K562 (cell line): Measurements from ENCODE around the gene SLC25A18. TPM values are rescaled to one million over a fixed set of nuclear protein-coding genes. Genes with fewer than 3 reads are reported as not detected.
A peak's percentile ranks its signal among the peaks of the same experiment; 100 is the strongest.

Source experiments
- ARHGAP35 ChIP-seq: fragments of 450-650 bp; IDR thresholded peaks from 2 replicates; pipeline ENCODE4 v1.6.1; 2018; ENCODE audit not compliant: partially characterized antibody
- CCAR2 ChIP-seq: fragments of 200-400 bp; formaldehyde crosslinking; IDR thresholded peaks from 2 replicates; pipeline ENCODE4 v1.6.1; 2017; ENCODE audit warnings: mild to moderate bottlenecking, low read depth, low read length
- CXXC5 ChIP-seq: fragments of 250-450 bp; sonication (Bioruptor Pico); IDR thresholded peaks from 2 replicates; pipeline ENCODE4 v1.8.0; 2022; ENCODE audit warnings: inconsistent platforms, mild to moderate bottlenecking, moderate library complexity
- MYNN ChIP-seq, 2 experiments: sonication (generic); formaldehyde crosslinking in 1 of 2; IDR thresholded peaks; 2 replicates each; pipeline versions ENCODE4 v1.5.0 to v1.6.1; 2016 to 2020; ENCODE audit warnings: antibody characterized with exemption in 1 of 2, missing genetic modification reagents in 1 of 2
- NONO ChIP-seq, 2 experiments: fragments of 200-400 bp in 1 of 2; fragments of 450-650 bp in 1 of 2; formaldehyde crosslinking in 1 of 2; IDR thresholded peaks; 2 replicates each; pipeline ENCODE4 v1.6.1; 2017; ENCODE audit warnings: low read depth in 2 of 2, mild to moderate bottlenecking in 2 of 2, moderate library complexity in 2 of 2, low read length in 1 of 2
- SMARCA4 ChIP-seq: fragments of 450-650 bp; IDR thresholded peaks from 2 replicates; pipeline ENCODE4 v1.6.1; 2016
- SP1 ChIP-seq: sonication (generic); formaldehyde crosslinking; IDR thresholded peaks from 2 replicates; pipeline ENCODE4 v1.8.1; 2022; ENCODE audit warnings: mild to moderate bottlenecking, missing genetic modification reagents
- TBL1XR1 ChIP-seq, 2 experiments: IDR thresholded peaks; 2 replicates each; pipeline ENCODE4 v1.6.1; 2012; ENCODE audit warnings: improper control_type of control experiment in 2 of 2, low read length in 2 of 2, mild to moderate bottlenecking in 1 of 2
- TCF7L2 ChIP-seq: fragments of 150-350 bp; IDR thresholded peaks from 2 replicates; pipeline ENCODE4 v1.6.1; 2016; ENCODE audit warnings: low read depth, mild to moderate bottlenecking, low read length, moderate library complexity
- TEAD1 ChIP-seq, 2 experiments: fragments of 450-650 bp in 1 of 2; sonication (generic) in 1 of 2; formaldehyde crosslinking; IDR thresholded peaks; 2 replicates each; pipeline versions ENCODE4 v1.4.0 to v1.8.0; 2020 to 2022; ENCODE audit warnings: mild to moderate bottlenecking in 2 of 2, missing genetic modification reagents in 1 of 2
- TRIM28 ChIP-seq: fragments of 450-650 bp; IDR thresholded peaks from 2 replicates; pipeline ENCODE4 v1.6.1; 2017
- TSC22D4 ChIP-seq: fragments of 450-650 bp; IDR thresholded peaks from 2 replicates; pipeline ENCODE4 v1.6.1; 2016; ENCODE audit warnings: missing genetic modification characterization, missing biosample characterization, control low read depth
- ZEB2 ChIP-seq: fragments of 450-650 bp; IDR thresholded peaks from 2 replicates; pipeline ENCODE4 v1.6.1; 2016
- ZNF12 ChIP-seq: sonication (generic); formaldehyde crosslinking; IDR thresholded peaks from 2 replicates; pipeline ENCODE4 v1.4.0; 2020; ENCODE audit warnings: mild to moderate bottlenecking, missing genetic modification reagents
- ZNF165 ChIP-seq: fragments of 250-450 bp; sonication (Bioruptor Pico); IDR thresholded peaks from 2 replicates; pipeline ENCODE4 v1.4.0; 2020; ENCODE audit warnings: borderline replicate concordance
- ZNF3 ChIP-seq: fragments of 250-450 bp; sonication (Bioruptor Pico); IDR thresholded peaks from 2 replicates; pipeline ENCODE4 v1.5.0; 2021; ENCODE audit warnings: mild to moderate bottlenecking, moderate library complexity
- polyA plus RNA-seq, 8 experiments: library from polyadenylated mRNA; depleted of rRNA in 4 of 8; stranded (reverse) in 5 of 8; unstranded in 3 of 8; fragments of >200 nt; fragmentation: Nextera tagmentation in 2 of 8; fragmentation: Illumina TruSeq in 1 of 8; extraction: Ambion mirVana in 2 of 8; extraction: Trizol in 1 of 8; gene quantifications; 2 replicates each; pipeline versions ENCODE4 v1.2.1 to v1.2.3, GENCODE V29; 2011 to 2014; ENCODE audit warnings: inconsistent platforms in 1 of 8, missing spikeins in 1 of 8
- total RNA-seq, 7 experiments: library from RNA; depleted of rRNA in 6 of 7; stranded (reverse); fragments of >200 nt in 6 of 7; fragmentation: Illumina TruSeq in 2 of 7; extraction: Trizol in 2 of 7; gene quantifications; 2 replicates each; pipeline versions ENCODE4 v1.2.1 to v1.2.3, GENCODE V29; 2011 to 2021; ENCODE audit warnings: low replicate concordance in 1 of 7
- TF ChIP-seq, protein P1 (sequence below), 2 experiments: fragments of 450-650 bp in 1 of 2; sonication (generic) in 1 of 2; formaldehyde crosslinking; conservative IDR thresholded peaks; 2 replicates each; pipeline versions ENCODE4 v1.4.0 to v1.8.1; 2020 to 2022; ENCODE audit warnings: mild to moderate bottlenecking in 1 of 2, missing genetic modification reagents in 1 of 2
- TF ChIP-seq, protein P2 (sequence below): fragments of 450-650 bp; IDR thresholded peaks from 2 replicates; pipeline ENCODE4 v1.6.1; 2016; ENCODE audit warnings: low read depth
- TF ChIP-seq, protein P3 (sequence below): IDR thresholded peaks from 2 replicates; pipeline ENCODE4 v1.6.1; 2014; ENCODE audit warnings: antibody characterized with exemption

The SLC25A18 gene
- total and polyA plus RNA-seq, 9 of the 15 experiments (the other 6 are each of a cell fraction or from before 2014, with no cell fraction given) = 0.04 TPM; not detected in 8

DNA sequence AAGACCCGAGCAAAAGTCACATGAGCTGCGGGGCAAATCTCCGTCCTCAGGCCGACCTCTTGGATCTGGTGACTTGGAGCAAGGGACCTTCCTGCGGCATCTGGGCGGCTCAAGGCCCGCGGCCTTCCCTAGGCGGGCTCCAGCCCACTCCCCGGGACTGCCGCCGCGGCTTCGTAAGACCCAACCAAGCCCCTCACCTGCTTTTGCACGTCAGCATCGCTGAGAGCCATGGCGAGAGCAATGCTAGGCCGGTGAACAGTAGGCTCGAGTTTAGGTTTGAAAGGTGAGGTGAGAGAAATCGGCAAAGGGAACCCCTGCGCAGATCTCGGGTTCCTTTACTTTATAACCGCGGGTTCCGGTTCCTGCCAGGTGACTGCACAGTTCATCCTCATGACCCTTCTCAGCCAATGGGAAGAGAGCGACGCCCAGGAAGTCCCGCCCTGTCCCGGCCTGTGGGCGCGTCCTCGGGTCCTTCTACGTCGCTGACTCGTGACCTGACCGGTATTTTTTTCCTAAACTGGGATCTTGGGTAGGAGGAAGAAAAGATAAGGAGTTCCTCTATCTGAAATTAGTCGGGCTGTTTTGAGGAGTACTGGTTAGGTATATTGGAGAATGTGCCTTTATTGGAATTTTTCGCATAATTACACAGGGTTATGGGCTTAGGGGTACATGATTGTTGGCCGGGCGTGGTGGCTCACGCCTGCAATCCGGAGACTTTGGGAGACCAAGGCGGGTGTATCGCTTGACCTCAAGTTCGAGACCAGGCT, 65.3 kb downstream of the SLC25A18 start, which contains the start of gene ATP6V1E1 (continued):
- TF ChIP-seq SMARCA4 = peak; percentile 62; the same call in 1 of the 2 replicates
- TF ChIP-seq ZNF165 (CRISPR knock-in tag) = no peak
- no peak for TF ChIP-seq ZNF3
- peak in 1 of 2 experiments; percentile 44; a peak in 1 of 4 replicates for TF ChIP-seq TEAD1 (CRISPR knock-in tag; IDR thresholded peaks at IDR 0.05)
- TF ChIP-seq TSC22D4 = no peak
- peak; percentile 8 for TF ChIP-seq ARHGAP35
- no peak for TF ChIP-seq TCF7L2
- TF ChIP-seq, protein P1, sequence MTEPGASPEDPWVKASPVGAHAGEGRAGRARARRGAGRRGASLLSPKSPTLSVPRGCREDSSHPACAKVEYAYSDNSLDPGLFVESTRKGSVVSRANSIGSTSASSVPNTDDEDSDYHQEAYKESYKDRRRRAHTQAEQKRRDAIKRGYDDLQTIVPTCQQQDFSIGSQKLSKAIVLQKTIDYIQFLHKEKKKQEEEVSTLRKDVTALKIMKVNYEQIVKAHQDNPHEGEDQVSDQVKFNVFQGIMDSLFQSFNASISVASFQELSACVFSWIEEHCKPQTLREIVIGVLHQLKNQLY (CRISPR knock-in tag; conservative IDR thresholded peaks at IDR 0.05) = no peak
- TF ChIP-seq CCAR2 = no peak
- TF ChIP-seq TRIM28 = no peak
- TF ChIP-seq ZEB2 = no peak
- TF ChIP-seq, protein P2, sequence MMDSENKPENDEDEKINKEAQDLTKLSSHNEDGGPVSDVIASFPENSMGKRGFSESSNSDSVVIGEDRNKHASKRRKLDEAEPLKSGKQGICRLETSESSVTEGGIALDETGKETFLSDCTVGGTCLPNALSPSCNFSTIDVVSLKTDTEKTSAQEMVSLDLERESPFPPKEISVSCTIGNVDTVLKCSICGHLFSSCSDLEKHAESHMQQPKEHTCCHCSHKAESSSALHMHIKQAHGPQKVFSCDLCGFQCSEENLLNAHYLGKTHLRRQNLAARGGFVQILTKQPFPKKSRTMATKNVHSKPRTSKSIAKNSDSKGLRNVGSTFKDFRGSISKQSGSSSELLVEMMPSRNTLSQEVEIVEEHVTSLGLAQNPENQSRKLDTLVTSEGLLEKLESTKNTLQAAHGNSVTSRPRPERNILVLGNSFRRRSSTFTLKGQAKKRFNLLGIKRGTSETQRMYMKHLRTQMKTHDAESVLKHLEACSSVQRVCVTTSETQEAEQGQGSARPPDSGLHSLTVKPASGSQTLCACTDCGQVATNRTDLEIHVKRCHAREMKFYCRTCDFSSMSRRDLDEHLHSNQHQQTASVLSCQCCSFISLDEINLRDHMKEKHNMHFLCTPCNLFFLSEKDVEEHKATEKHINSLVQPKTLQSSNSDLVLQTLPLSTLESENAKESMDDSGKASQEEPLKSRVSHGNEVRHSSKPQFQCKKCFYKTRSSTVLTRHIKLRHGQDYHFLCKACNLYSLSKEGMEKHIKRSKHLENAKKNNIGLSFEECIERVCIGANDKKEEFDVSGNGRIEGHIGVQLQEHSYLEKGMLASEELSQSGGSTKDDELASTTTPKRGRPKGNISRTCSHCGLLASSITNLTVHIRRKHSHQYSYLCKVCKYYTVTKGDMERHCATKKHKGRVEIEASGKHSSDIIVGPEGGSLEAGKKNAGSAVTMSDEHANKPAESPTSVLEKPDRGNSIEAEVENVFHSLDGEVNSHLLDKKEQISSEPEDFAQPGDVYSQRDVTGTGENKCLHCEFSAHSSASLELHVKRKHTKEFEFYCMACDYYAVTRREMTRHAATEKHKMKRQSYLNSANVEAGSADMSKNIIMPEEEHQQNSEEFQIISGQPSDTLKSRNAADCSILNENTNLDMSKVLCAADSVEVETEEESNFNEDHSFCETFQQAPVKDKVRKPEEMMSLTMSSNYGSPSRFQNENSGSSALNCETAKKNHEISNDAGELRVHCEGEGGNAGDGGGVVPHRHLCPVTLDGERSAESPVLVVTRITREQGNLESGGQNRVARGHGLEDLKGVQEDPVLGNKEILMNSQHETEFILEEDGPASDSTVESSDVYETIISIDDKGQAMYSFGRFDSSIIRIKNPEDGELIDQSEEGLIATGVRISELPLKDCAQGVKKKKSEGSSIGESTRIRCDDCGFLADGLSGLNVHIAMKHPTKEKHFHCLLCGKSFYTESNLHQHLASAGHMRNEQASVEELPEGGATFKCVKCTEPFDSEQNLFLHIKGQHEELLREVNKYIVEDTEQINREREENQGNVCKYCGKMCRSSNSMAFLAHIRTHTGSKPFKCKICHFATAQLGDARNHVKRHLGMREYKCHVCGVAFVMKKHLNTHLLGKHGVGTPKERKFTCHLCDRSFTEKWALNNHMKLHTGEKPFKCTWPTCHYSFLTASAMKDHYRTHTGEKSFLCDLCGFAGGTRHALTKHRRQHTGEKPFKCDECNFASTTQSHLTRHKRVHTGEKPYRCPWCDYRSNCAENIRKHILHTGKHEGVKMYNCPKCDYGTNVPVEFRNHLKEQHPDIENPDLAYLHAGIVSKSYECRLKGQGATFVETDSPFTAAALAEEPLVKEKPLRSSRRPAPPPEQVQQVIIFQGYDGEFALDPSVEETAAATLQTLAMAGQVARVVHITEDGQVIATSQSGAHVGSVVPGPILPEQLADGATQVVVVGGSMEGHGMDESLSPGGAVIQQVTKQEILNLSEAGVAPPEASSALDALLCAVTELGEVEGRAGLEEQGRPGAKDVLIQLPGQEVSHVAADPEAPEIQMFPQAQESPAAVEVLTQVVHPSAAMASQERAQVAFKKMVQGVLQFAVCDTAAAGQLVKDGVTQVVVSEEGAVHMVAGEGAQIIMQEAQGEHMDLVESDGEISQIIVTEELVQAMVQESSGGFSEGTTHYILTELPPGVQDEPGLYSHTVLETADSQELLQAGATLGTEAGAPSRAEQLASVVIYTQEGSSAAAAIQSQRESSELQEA = no peak
- TF ChIP-seq ZNF12 = no peak
- no peak for TF ChIP-seq MYNN (IDR thresholded peaks at IDR 0.05)
- no peak for TF ChIP-seq MYNN (CRISPR knock-in tag; IDR thresholded peaks at IDR 0.05)
- TF ChIP-seq, protein P3, sequence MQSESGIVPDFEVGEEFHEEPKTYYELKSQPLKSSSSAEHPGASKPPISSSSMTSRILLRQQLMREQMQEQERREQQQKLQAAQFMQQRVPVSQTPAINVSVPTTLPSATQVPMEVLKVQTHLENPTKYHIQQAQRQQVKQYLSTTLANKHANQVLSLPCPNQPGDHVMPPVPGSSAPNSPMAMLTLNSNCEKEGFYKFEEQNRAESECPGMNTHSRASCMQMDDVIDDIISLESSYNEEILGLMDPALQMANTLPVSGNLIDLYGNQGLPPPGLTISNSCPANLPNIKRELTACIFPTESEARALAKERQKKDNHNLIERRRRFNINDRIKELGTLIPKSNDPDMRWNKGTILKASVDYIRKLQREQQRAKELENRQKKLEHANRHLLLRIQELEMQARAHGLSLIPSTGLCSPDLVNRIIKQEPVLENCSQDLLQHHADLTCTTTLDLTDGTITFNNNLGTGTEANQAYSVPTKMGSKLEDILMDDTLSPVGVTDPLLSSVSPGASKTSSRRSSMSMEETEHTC = peak; percentile 87
- 0 out of 4 replicates have a peak, but pooled peaks of 1 of the 2 experiments have one; percentile 34 for TF ChIP-seq TBL1XR1 (IDR thresholded peaks at IDR 0.05; ENCODE audit: low read length in 2 of 2)
- TF ChIP-seq SP1 (CRISPR knock-in tag) = no peak
- peak in 1 of 2 experiments; percentile 61; a peak in 1 of 4 replicates for TF ChIP-seq NONO (IDR thresholded peaks at IDR 0.05; ENCODE audit: low read depth in 2 of 2, low read length in 1 of 2)
- TF ChIP-seq CXXC5 (CRISPR knock-in tag) = peak; percentile 80
